ENCODE data around the gene MYRIP. TPM values are rescaled to one million over a fixed set of nuclear protein-coding genes. Genes with fewer than 3 reads are reported as not detected.

The MYRIP gene
- total and polyA plus RNA-seq, 8 donors, result 0.29 to 1.9 (median 0.57) TPM

- no peaks in the 10 kb centered on the region for H3K9me3 ChIP-seq
- no peaks in the 10 kb centered on the region for H3K36me3 ChIP-seq
- H3K4me1 ChIP-seq, result no peaks in the 10 kb centered on the region
- TF ChIP-seq, protein P1, sequence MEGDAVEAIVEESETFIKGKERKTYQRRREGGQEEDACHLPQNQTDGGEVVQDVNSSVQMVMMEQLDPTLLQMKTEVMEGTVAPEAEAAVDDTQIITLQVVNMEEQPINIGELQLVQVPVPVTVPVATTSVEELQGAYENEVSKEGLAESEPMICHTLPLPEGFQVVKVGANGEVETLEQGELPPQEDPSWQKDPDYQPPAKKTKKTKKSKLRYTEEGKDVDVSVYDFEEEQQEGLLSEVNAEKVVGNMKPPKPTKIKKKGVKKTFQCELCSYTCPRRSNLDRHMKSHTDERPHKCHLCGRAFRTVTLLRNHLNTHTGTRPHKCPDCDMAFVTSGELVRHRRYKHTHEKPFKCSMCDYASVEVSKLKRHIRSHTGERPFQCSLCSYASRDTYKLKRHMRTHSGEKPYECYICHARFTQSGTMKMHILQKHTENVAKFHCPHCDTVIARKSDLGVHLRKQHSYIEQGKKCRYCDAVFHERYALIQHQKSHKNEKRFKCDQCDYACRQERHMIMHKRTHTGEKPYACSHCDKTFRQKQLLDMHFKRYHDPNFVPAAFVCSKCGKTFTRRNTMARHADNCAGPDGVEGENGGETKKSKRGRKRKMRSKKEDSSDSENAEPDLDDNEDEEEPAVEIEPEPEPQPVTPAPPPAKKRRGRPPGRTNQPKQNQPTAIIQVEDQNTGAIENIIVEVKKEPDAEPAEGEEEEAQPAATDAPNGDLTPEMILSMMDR (IDR thresholded peaks at IDR 0.05), result no peak
- no peak for DNase-seq
- ATAC-seq, result no peak
- H3K27me3 ChIP-seq, result no peaks in the 10 kb centered on the region
- H3K27ac ChIP-seq, result no peak overlapping the region
- no peak overlapping the region for H3K4me3 ChIP-seq
- intact Hi-C loops (cut with DNase I), result no loop called here
These were observed 343.2 kb downstream of the MYRIP start for GRCh38 chr3:40152482-40153133.

- Histone ChIP-seq H3K4me1 (no peaks in the 10 kb centered on the region), H3K4me3 (no peak overlapping the region), H3K36me3 (no peaks in the 10 kb centered on the region), H3K27me3 (no peaks in the 10 kb centered on the region), H3K9me3 (peaks cover 0 to 5% of the 10 kb centered on the region in 2 donors), H3K27ac (no peak overlapping the region)
- TF ChIP-seq, protein P1 (IDR thresholded peaks at IDR 0.05), result no peak
- DNase-seq, result no peak
- intact Hi-C loops (cut with DNase I), result no loop called here
- no peak for ATAC-seq
These were observed 351.5 kb downstream of the MYRIP start for GRCh38 chr3:40160933-40161332.

GRCh38 chr3:40162616-40163015 is 353.2 kb downstream of the MYRIP start:
- no peak for DNase-seq
- Histone ChIP-seq H3K4me3 (no peak overlapping the region), H3K27ac (no peak overlapping the region), H3K9me3 (peaks cover 0 to 5% of the 10 kb centered on the region in 2 donors), H3K36me3 (no peaks in the 10 kb centered on the region), H3K27me3 (no peaks in the 10 kb centered on the region), H3K4me1 (no peaks in the 10 kb centered on the region)
- TF ChIP-seq, protein P1 (IDR thresholded peaks at IDR 0.05), result no peak
- intact Hi-C loops (cut with DNase I), result no loop called here
- no peak for ATAC-seq

DNA sequence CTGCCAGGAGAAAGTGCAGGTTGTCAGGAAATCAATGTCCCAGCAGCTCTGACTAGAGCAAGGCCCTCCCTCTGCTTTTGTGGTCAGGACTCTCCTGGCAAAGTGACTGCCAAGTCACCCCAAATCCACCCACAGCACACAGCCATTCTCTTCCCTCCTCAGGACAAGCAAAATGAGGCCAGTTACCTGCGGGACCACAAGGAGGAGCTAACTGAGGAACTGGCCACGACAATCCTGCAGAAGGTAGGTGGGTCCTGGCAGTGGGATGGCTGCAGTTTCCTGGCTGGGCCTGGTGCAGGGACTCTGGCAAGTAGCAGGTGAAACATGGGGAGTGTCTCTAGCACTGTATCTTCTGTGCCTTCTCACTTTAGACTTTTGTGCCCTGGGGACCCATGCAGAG is 357.6 kb downstream of the MYRIP start:
- DNase-seq, result no peak
- no peaks in the 10 kb centered on the region for H3K36me3 ChIP-seq

GRCh38 chr3:40167958-40168357 is 358.5 kb downstream of the MYRIP start:
- TF ChIP-seq, protein P1 (IDR thresholded peaks at IDR 0.05), result no peak
- no peaks in the 10 kb centered on the region for H3K9me3 ChIP-seq
- no peak overlapping the region for H3K27ac ChIP-seq
- no peak for DNase-seq
- H3K36me3 ChIP-seq, result no peaks in the 10 kb centered on the region
- intact Hi-C loops (cut with DNase I), result no loop called here
- H3K27me3 ChIP-seq, result no peaks in the 10 kb centered on the region
- no peak overlapping the region for H3K4me3 ChIP-seq
- no peaks in the 10 kb centered on the region for H3K4me1 ChIP-seq
- ATAC-seq, result no peak

More for the DNA sequence above, 357.6 kb downstream of the MYRIP start:
- Histone ChIP-seq H3K27ac (no peak overlapping the region), H3K9me3 (no peaks in the 10 kb centered on the region), H3K4me3 (no peak overlapping the region), H3K27me3 (no peaks in the 10 kb centered on the region), H3K4me1 (no peaks in the 10 kb centered on the region)
- TF ChIP-seq, protein P1 (IDR thresholded peaks at IDR 0.05), result no peak
- ATAC-seq, result no peak
- intact Hi-C loops (cut with DNase I), result no loop called here
